Astrocyte (in vitro differentiated cells and primary cell): ENCODE results near the gene DOCK1. TPM values are rescaled to one million over a fixed set of nuclear protein-coding genes. Genes with fewer than 3 reads are reported as not detected.

Source experiments
- DNase-seq: peaks from one replicate; pipeline ENCODE4 v3.0.0-alpha.2; 2010; ENCODE audit warnings: low read depth
- FAIRE-seq: peaks from 2 replicates; lab custom pipeline; 2011; peaks lifted over from hg19 to GRCh38; lab: Jason Lieb, UNC
- H2AFZ ChIP-seq: 2 replicates; pipeline ENCODE4 v1.6.0; 2012; ENCODE audit warnings: low read depth, low read length, inconsistent platforms
- H3K27ac ChIP-seq: 2 replicates; pipeline ENCODE4 v1.5.1; 2011; ENCODE audit warnings: low read depth, low read length, inconsistent platforms
- H3K27me3 ChIP-seq: 2 replicates; pipeline ENCODE4 v1.6.0; 2011; ENCODE audit warnings: low read length, inconsistent platforms; ENCODE audit not compliant: insufficient read depth
- H3K36me3 ChIP-seq: 2 replicates; pipeline ENCODE4 v1.5.1; 2011; ENCODE audit warnings: low read length, inconsistent platforms; ENCODE audit not compliant: insufficient read depth
- H3K4me1 ChIP-seq: 2 replicates; pipeline ENCODE4 v1.5.1; 2011; ENCODE audit warnings: low read length, inconsistent platforms; ENCODE audit not compliant: insufficient read depth
- H3K4me2 ChIP-seq: 2 replicates; pipeline ENCODE4 v1.6.0; 2012; ENCODE audit warnings: low read length, inconsistent platforms
- H3K4me3 ChIP-seq: 2 replicates; pipeline ENCODE4 v1.5.1; 2011; ENCODE audit warnings: low read depth, mild to moderate bottlenecking, low read length, inconsistent platforms; ENCODE audit not compliant: insufficient read depth
- H3K79me2 ChIP-seq: 2 replicates; pipeline ENCODE4 v1.6.0; 2012; ENCODE audit warnings: mild to moderate bottlenecking, low read length, inconsistent platforms; ENCODE audit not compliant: insufficient read depth
- H3K9ac ChIP-seq: 2 replicates; pipeline ENCODE4 v1.6.0; 2012; ENCODE audit warnings: mild to moderate bottlenecking, low read length, inconsistent platforms
- H3K9me3 ChIP-seq: 2 replicates; pipeline ENCODE4 v1.5.1; 2012; ENCODE audit warnings: low read depth, mild to moderate bottlenecking, low read length, inconsistent platforms; ENCODE audit not compliant: insufficient read depth
- H4K20me1 ChIP-seq: 2 replicates; pipeline ENCODE4 v1.6.0; 2012; ENCODE audit warnings: low read length, inconsistent platforms; ENCODE audit not compliant: insufficient read depth
- H3K27ac Mint-ChIP-seq: one replicate; pipeline ENCODE4 v1.8.0; 2021; ENCODE audit warnings: mild to moderate bottlenecking, mixed read lengths; ENCODE audit not compliant: unreplicated experiment
- H3K27me3 Mint-ChIP-seq: one replicate; pipeline ENCODE4 v1.8.0; 2021; ENCODE audit warnings: low read depth, mixed read lengths; ENCODE audit not compliant: unreplicated experiment
- H3K36me3 Mint-ChIP-seq: one replicate; pipeline ENCODE4 v1.8.0; 2021; ENCODE audit warnings: low read depth, mixed read lengths; ENCODE audit not compliant: unreplicated experiment
- H3K4me1 Mint-ChIP-seq: one replicate; pipeline ENCODE4 v1.8.0; 2021; ENCODE audit warnings: low read depth, mixed read lengths; ENCODE audit not compliant: unreplicated experiment
- H3K4me3 Mint-ChIP-seq: one replicate; pipeline ENCODE4 v1.8.0; 2021; ENCODE audit warnings: mild to moderate bottlenecking, moderate library complexity, mixed read lengths; ENCODE audit not compliant: unreplicated experiment
- H3K9me3 Mint-ChIP-seq: one replicate; pipeline ENCODE4 v1.8.0; 2021; ENCODE audit warnings: mild to moderate bottlenecking, mixed read lengths; ENCODE audit not compliant: unreplicated experiment
- CTCF ChIP-seq: IDR thresholded peaks from 2 replicates; pipeline ENCODE4 v1.5.1; 2011; ENCODE audit warnings: low read depth, mild to moderate bottlenecking, inconsistent platforms, low read length, moderate library complexity; ENCODE audit not compliant: insufficient read depth
- EZH2 ChIP-seq: IDR thresholded peaks from 2 replicates; pipeline ENCODE4 v1.6.1; 2012; ENCODE audit warnings: mild to moderate bottlenecking, low read length, inconsistent platforms; ENCODE audit not compliant: insufficient read depth
- total RNA-seq: library from RNA; stranded (reverse); gene quantifications from 2 replicates; pipeline ENCODE4 v1.2.1, GENCODE V29; 2021

DOCK1 gene
- total RNA-seq, 1 donor from 2014 or later = 42.5 TPM

- H3K4me2 ChIP-seq = no peak overlapping the region
These were observed 323.1 kb downstream of the DOCK1 start for GRCh38 chr10:127228195-127228787.

GRCh38 chr10:127234306-127234800 lies 329.1 kb downstream of the DOCK1 start:
- TF ChIP-seq CTCF (no peak), EZH2 (no peak)
- no peak for FAIRE-seq
- DNase-seq = peak; percentile 8
- Histone ChIP-seq H3K36me3 (no peaks in the 10 kb centered on the region), H3K27ac (no peak overlapping the region), H3K9ac (no peak overlapping the region), H3K4me2 (no peak overlapping the region), H3K4me3 (no peak overlapping the region), H4K20me1 (peaks cover 16% of the 10 kb centered on the region), H2AFZ (no peak overlapping the region), H3K4me1 (no peaks in the 10 kb centered on the region), H3K79me2 (no peaks in the 10 kb centered on the region), H3K27me3 (no peaks in the 10 kb centered on the region), H3K9me3 (no peaks in the 10 kb centered on the region)
- Mint-ChIP-seq H3K4me1 (peaks cover 4% of the 10 kb centered on the region), H3K27me3 (no peaks in the 10 kb centered on the region), H3K9me3 (no peaks in the 10 kb centered on the region), H3K36me3 (no peaks in the 10 kb centered on the region), H3K27ac (no peak overlapping the region), H3K4me3 (no peak overlapping the region)

More at GRCh38 chr10:127228195-127228787, 323.1 kb downstream of the DOCK1 start:
- H2AFZ ChIP-seq = no peak overlapping the region
- Mint-ChIP-seq H3K9me3 (no peaks in the 10 kb centered on the region), H3K27ac (no peak overlapping the region), H3K27me3 (no peaks in the 10 kb centered on the region), H3K4me1 (no peaks in the 10 kb centered on the region), H3K4me3 (no peak overlapping the region), H3K36me3 (peaks cover 2% of the 10 kb centered on the region)
- TF ChIP-seq CTCF (no peak), EZH2 (no peak)
- peaks cover 17% of the 10 kb centered on the region for H4K20me1 ChIP-seq
- H3K27me3 ChIP-seq = no peaks in the 10 kb centered on the region
- FAIRE-seq (no peak), DNase-seq (no peak)
- H3K9ac ChIP-seq = no peak overlapping the region
- H3K4me1 ChIP-seq = no peaks in the 10 kb centered on the region
- H3K79me2 ChIP-seq = no peaks in the 10 kb centered on the region
- H3K36me3 ChIP-seq = no peaks in the 10 kb centered on the region
- H3K9me3 ChIP-seq = no peaks in the 10 kb centered on the region
- no peak overlapping the region for H3K4me3 ChIP-seq
- no peak overlapping the region for H3K27ac ChIP-seq

- no peak overlapping the region for H3K4me3 ChIP-seq
- no peak overlapping the region for H3K4me3 Mint-ChIP-seq
- H3K4me1 Mint-ChIP-seq = peaks cover 4% of the 10 kb centered on the region
- no peak for TF ChIP-seq EZH2
- TF ChIP-seq CTCF = no peak
- no peaks in the 10 kb centered on the region for H3K9me3 Mint-ChIP-seq
- FAIRE-seq (no peak), DNase-seq (no peak)
- no peaks in the 10 kb centered on the region for H3K79me2 ChIP-seq
- no peak overlapping the region for H3K4me2 ChIP-seq
- no peaks in the 10 kb centered on the region for H3K27me3 Mint-ChIP-seq
- H3K36me3 Mint-ChIP-seq = no peaks in the 10 kb centered on the region
- H3K27ac Mint-ChIP-seq = no peak overlapping the region
- no peak overlapping the region for H2AFZ ChIP-seq
- no peaks in the 10 kb centered on the region for H3K27me3 ChIP-seq
- no peak overlapping the region for H3K9ac ChIP-seq
- H3K36me3 ChIP-seq = no peaks in the 10 kb centered on the region
- no peaks in the 10 kb centered on the region for H3K4me1 ChIP-seq
- peaks cover 16% of the 10 kb centered on the region for H4K20me1 ChIP-seq
- no peaks in the 10 kb centered on the region for H3K9me3 ChIP-seq
- no peak overlapping the region for H3K27ac ChIP-seq
These were observed 331.0 kb downstream of the DOCK1 start for GRCh38 chr10:127236266-127236665.
